GM21529 (cell line): ENCODE data around the gene KLHDC9.
A peak's percentile ranks its signal among the peaks of the same experiment; 100 is the strongest.
"Not testable (repeated sequence)": the region's sequence is repeated elsewhere in the genome, so short reads cannot be mapped to it uniquely, and the experiment has no call there.

ENCODE experiments used
- ATAC-seq: cut with Tn5 transposase; IDR thresholded peaks from one replicate; pipeline ENCODE4 v1.9.1; 2021; ENCODE audit not compliant: unreplicated experiment

KLHDC9 gene, protein sequence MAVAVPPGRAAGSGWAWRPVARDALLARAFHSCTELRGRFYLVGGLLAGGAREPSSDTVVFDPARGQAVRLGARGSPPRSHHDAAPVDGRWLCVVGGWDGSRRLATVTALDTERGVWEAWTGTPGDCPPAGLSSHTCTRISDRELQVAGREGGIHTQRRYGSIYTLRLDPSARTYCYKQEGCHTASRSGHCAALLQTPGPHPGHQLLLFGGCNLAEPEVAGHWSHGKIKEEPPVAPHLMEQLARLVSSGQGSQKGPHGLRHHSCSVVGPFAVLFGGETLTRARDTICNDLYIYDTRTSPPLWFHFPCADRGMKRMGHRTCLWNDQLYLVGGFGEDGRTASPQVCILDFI

DNA sequence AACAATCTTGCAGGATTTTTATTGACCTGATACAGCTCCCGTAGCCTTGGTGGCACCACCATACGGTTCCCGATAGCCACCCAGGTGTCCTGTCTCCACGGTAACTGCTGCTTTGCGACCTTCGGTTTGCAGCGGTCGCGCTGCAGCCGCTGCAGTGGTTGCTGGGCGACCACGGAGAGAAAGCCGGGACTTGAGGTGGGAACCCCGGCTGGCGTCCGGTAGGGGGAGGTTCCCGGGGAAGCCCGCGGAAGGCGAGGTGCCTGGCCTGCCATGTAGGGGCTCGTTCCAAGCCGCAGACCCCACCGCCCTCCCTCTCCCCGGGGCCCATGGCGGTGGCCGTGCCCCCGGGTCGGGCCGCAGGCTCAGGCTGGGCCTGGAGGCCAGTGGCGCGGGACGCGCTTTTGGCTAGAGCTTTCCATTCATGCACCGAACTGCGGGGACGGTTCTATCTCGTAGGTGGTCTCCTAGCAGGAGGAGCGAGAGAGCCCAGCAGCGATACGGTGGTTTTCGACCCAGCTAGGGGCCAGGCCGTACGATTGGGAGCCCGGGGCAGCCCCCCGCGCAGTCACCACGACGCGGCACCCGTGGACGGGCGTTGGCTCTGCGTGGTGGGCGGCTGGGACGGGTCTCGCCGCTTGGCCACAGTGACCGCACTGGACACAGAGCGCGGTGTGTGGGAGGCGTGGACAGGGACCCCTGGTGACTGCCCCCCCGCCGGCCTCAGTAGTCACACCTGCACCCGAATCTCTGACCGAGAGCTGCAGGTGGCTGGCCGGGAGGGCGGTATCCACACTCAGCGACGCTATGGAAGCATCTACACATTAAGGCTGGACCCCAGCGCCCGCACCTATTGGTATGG is at the start of gene KLHDC9:
TSS of gene KLHDC9 (plus strand) at position 152 of the 859 bp plus-strand sequence. CDS start at position 327, 175 bp downstream.
- peak; percentile 77 for ATAC-seq

DNA sequence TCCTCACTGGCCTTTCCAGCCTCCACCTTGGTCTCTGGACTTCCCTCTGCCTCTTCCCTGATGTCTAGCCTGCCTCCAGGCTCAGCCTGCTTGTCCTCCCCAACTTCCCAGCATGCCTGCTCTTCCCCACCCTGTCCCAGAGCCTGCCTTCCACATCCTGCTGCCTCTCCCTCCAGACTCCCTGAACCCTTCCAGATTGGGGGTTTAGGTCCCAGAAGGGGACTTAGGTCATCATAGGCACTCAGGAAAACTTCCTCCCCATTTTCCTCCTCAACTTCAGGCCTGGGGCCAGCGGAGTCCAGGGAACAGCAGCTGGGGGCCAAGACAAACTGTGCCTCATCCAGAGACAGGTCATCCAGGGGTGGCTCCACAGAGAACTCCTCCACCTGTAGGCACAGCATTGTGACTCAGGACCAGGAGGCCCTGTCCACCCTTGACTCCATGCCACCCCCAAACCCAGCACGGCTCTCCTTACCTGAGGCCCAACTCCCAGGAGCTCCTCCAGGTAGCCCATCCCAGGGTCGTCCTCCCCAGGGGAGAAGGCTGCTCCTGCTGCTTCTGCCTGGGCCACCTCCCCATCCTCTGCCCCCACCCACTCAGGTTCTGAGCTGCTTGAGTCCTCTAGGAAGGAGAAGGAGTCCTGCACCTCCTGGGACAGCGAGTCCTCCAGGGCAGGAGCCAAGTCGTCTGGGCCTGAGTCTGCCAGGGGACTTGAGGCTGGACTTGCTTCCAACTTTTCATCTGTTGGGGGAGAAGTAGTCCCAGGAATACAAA is 49.0 kb upstream of the KLHDC9 start:
- ATAC-seq, result no peak

DNA sequence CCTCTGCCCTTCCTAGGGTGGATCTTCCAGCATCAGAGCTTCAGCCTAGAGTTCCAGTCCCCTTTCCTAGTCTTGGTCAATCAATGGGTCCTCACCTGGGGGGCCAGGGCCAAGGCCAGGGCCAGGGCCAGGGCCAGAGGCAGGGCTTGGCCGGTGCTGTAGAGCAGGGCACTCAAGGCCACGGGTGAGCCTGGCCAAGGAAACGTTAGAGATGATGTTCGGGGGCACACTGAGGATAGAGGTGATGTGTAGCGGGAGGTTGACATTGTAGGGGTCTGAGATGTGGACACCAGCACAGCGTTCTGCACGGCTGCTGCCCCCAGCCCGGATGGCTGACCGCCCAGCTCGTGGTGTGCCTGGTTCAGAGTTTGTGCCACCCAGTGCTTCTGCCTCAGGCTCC is 46.9 kb upstream of the KLHDC9 start:
- ATAC-seq, result no peak

DNA sequence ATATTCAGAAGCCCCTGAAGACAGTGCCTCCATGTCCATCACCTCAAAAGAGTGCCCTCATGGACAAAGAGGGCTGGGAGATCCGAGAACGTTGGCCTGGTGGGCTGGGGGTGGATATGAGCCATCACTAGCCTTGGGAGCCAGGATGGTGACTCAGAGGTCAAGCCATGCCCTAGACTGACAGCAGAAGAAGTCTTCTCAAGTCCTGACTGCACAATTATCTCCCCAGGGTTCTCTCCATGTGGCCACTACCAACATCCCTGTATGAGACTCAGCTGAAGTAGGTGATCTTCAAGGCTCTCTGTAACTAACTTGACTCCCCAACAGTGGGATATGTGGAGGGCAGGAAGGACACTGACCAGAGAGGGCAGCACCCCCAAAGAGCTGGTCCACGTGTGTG is 45.3 kb upstream of the KLHDC9 start:
- no peak for ATAC-seq

DNA sequence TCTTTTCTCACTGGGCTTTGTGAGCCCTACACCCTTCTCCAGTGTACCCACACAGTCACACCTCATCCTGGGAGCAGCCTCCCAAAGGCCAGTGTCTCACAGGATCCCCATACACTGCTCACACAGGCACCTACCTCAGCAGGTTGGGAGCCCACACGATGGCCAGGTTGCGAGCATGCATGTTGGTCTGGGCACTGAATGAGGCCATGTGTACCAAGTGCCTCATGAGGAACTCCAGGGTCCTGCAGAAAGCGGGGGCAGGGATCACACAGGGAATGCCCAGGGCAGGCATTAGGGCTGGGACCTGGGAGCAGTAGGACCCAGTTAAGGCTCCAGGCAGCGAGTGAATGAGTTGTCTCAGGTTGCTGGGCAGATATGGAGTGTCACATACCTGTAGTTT is 43.9 kb upstream of the KLHDC9 start:
- no peak for ATAC-seq

DNA sequence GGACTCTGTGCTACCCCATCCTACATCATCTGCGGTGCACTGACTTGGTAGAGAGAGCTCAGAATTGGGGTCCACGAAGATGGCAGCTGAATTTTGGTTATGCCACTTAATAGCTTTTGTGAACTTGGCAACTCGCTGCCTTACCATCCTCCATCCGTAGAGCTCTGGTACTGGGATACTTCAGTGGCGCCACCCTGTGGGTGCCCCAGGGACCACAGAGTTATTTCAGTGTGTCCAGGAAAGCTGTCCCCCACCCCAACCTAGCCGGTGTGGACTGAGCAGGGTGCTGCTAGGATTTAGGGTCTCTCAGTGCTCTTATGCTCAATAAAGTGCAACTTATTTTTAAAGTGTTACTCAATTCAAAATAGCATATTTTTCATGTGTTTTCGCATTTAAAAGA is 43.4 kb upstream of the KLHDC9 start:
- no peak for ATAC-seq

DNA sequence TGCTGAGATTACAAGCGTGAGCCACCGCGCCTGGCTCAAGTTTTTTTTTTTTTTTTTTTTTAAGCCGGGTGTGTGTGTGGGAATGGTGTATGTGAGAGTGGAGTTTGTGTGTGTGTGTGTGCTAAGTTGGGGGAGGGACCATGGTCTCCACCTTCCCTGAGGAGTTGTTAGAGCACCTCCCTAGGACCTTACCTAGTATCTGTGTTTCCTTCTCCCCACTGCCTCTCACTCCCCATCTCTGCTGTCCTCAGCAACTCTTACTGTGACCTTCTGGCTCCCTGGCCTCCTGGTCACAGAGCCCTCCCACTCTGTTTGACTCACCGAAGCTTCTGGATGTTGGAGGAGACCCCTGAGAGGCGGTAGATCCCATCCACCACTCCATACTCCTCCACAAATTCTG is 38.9 kb upstream of the KLHDC9 start:
- no peak for ATAC-seq

DNA sequence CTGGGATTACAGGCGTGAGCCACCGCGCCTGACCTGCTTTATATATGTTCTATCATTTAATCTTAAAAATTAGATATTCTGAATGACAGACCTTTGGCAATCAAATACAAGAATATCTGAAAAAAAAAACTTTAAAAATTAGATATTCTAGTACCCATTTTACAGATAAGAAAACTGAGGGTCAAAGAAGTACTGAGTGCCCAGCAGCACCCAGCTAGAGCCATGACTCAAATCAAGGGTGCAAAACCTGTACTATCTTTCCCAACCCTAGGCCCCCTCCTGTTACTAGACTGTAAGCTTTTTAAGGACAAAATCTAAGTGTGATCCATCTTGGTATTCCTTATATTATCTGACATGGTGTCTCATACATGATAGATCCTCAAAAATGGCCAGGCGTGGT is 36.7 kb upstream of the KLHDC9 start:
- no peak for ATAC-seq

DNA sequence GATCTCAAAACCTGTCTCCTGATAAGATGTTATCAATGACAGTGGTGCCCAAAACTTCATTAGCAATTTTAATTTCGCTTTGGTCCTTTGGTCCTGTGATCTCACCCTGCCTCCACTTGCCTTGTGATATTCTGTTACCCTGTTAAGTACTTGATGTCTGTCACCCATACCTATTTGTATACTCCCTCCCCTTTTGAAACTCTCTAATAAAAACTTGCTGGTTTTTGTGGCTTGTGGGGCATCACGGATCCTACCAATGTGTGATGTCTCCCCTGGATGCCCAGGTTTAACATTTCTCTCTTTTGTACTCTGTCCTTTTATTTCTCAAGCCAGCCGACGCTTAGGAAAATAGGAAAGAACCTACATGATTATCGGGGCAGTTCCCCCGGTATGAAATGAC is 34.2 kb upstream of the KLHDC9 start:
- ATAC-seq, result not testable (repeated sequence)

DNA sequence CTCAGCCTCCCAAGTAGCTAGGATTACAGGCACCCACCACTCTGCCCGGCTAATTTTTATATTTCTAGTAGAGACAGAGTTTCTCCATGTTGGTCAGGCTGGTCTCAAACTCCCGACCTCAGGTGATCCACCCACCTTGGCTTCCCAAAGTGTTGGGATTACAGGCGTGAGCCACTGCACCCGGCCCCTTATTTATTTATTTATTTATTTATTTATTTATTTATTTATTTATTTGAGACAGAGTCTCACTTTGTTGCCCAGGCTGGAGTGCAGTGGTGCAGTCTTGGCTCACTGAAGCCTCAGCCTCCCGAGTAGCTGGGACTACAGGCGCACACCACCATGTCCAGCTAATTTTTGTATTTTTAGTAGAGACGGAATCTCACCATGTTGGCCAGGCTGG is 32.5 kb upstream of the KLHDC9 start:
- not testable (repeated sequence) for ATAC-seq

DNA sequence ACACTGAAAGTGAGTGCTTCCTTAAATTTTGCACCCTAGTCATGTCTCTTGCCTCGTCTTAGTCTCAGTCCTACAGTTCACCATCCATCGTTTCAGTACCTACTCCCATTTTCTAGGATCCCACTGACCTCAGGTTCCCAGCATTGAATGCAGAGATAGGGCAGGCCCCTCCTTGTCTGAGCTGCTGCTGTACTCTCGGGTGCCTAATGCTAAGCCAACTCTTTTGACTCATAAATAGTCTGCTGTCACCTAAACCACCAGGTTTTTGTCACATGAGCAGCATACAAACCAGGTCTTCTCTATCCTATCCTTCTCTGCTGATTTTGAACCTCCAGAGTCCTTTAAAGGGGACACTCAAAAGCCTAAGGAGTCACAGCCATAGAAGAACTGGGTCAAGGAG is 31.5 kb upstream of the KLHDC9 start:
- ATAC-seq, result no peak

DNA sequence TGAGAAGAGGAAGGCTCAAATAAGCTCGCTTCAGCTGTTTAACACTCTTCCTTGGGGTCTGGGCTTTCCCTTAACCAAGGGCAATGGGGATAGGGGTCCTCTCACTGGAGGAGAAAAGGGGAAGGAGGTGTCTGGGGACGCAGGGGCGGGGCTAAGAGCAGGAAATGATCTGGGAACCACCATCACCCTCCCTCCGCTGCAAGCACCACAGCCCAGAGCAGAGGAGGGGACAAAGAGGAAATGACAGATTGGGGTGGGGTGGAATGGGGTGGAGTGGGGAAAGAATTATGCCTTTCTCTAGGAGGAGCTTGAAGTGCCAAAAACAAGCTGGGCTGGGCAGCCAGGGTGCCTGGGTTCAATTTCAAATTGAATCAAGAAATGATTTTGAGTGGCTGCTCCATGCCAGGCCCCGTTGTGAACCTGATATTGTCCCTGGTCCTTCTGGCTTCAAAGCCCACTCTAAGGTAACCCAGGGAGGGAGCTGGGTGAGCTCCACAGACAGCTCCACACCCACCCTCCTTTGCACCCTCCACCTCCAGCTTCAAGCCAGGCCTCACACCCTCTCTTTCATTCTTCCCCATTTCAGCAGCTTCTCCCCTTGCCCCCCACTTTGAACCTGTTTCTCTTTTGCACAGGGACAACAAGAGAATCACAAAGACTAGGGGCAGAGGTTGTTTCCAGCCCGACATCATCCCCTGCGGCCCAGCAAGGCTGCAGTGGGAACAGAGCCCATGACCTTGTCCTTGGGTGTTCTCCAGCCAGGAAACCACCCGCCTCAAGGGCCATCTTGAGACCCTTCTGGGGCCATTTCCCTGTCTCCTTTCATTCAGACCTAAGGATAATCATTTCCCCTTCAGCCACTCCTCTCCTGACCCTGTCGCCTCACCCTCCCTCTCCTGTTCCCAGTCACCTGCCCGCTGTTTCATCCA is 29.6 kb upstream of the KLHDC9 start:
- peak; percentile 65 for ATAC-seq

DNA sequence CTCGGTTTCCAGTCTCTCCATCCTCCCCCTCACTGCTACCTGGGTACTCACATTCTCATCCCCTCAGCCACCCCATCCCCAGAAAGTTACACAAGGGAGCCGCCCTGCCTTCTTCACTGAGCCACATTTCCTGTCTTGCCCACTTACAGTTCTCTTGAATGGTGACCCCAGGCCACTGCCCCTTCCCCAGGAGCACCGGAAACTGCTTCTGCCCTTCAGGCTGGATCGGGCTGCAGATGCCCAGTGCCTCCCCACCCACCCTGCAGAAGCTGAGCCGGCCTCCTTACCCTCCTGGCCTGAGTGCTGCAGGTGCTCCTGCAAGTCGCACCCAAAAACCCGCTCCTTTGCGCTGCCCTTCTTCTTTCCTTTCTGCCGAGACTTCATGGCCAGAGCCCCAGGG is 28.9 kb upstream of the KLHDC9 start:
- peak; percentile 0 for ATAC-seq

DNA sequence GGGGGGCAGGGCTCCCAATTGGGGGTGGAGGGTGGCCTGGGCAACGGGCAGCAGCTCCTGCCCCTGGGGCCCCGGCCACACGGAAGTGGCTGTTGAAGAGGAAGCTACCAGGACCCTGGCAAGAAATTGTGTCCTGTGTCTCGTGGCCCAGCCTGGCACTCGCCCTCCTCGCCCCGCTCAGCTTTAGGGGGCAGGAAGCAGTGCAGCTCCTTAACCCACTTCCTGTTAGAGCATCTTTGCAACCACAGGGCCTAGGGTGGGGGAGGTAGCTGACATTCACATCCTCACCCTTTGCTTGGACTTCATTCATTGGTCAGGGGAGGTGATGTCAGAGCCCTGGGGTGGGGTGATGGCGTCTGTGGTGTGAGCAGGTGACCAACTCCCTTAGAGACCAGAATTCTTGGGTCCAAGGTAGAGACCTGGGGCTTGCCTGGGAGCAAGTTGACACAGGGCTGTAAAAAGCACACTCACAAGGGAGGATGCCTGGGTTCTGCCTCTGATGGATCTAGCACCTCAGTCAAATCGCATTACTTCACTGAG is 28.4 kb upstream of the KLHDC9 start, which contains the start of gene ARHGAP30:
TSS of gene ARHGAP30 (minus strand) at position 161 of the 540 bp plus-strand sequence. CDS start 267 bp downstream, outside the sequence.
- peak; percentile 84 for ATAC-seq

DNA sequence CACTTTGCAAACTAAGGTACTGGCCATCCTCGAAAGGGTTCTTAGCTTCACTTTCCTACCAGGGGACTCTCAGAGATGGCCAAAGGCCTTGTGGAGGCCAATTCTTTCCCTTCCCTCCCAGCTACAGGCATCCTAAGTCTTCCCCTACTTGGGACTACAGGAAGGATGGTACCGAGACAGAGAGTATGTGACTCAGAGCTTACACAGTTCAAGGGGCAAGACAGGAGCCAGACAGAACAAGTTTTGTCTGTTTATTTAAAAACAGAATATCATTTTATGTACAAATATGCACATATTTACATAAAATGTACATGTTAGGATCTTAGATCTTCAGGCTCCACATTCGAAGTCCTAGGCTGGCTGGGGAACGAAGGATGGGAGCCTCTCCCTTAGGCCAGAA is 27.4 kb upstream of the KLHDC9 start:
- ATAC-seq, result no peak

DNA sequence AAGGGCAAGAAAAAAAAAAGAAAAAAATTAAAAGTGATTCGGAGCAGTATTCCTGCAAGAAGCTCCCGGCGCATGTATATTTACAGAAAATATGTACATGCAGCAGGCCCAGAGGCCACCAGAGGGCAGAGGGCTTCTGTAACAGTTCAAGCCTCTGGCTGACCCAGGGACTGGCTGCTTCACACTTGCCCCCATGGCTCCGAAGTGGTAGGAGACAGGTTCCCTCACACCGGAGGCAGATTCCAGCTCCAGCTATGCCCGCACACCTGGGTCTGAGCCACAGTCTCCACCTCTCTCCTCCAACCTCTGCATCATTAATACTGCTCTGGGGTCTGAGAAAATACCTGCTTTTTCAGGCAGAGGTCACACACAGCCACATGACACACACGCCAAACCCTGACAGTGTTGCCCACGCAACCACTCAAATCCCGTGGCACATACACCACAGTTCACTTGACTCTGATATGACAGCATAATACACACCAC is 26.2 kb upstream of the KLHDC9 start:
- no peak for ATAC-seq

DNA sequence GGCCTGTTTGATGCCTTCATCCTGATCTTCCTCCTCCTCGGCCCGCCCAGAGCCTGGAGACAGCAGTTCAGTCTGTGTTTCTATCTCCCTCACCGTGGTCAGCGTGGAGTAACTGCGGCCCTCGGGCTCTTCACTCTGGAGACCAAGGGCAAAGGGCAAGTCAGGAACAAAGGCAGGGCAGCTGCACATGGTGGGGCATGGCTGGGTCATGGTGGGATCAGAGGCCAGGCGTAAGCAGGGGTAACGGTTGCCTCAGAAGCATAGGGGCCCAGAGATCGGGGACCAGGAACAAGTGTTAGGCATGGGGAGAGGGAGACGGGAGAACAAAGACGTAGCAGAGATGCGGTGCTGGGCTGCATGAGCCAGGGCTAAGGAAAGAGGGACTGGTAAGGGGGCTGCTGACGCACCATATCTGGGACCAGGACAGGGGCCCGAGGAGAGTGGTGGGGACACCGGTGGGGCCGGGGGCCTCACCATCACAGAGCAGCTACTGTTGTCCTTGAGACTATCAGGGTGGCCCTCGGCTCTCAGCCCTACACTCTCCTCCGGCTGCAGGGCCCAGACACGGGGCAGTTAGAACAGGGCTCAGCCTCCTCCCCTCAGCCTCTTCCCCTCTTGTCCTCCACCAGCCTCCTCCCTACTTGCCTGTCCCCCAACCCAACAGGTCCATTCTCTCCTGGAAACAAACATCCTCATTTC is 25.3 kb upstream of the KLHDC9 start:
- ATAC-seq, result no peak

DNA sequence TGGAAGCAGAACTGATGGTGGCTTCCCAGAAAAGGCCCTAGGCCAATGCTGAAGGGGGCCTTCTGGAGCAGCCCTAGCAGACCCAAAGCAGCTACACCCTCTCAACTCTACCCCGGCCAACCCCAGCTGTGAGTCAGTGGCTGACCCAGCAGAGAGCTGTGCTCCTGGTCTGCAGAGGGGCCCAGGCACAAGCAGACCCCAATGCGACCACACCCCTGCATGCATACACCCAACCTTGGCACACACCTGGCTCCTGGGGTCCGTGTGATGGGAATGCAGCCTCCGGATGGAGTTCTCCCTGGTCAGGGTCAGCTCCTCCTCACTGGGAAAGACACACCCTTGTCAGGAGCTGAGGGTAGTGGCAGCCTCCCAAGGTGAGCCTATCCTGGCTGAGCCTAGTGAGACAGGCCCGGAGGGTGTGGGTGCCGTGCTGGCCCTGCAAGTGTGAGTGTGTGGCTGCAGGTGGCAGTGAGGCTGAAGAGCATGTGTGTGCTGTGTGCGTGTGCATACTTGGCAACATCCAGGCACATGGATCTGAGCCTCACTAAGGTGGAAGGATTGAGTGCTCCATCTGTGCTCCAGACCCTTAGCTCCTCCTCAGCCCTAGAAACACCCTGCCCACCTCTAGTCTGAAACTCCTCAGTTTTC is 24.6 kb upstream of the KLHDC9 start:
- no peak for ATAC-seq
